GM12874 (cell line): Measurements from ENCODE around the gene BLOC1S1.

Source experiments
- TF ChIP-seq, protein P1 (sequence below): IDR thresholded peaks from 2 replicates; pipeline ENCODE4 v1.5.1; 2011; ENCODE audit warnings: low read depth, mild to moderate bottlenecking, control low read depth, low read length, moderate library complexity; ENCODE audit not compliant: insufficient read depth

The BLOC1S1 gene

DNA sequence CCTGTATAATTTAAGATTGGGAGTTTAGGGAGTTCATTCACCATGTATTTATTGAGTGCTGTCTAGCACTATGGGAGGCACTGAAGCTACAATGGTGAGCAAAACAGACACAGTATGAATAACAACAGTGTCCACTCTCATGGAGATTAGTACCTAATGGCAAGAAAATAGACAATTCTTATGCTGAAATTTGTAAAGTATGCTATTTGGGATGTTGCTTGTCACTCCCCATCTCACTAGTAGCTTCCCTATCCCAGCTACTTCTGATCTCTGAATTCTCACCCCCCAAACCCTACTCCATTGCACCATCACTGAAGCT lies 31.0 kb downstream of the BLOC1S1 start:
- TF ChIP-seq, protein P1, sequence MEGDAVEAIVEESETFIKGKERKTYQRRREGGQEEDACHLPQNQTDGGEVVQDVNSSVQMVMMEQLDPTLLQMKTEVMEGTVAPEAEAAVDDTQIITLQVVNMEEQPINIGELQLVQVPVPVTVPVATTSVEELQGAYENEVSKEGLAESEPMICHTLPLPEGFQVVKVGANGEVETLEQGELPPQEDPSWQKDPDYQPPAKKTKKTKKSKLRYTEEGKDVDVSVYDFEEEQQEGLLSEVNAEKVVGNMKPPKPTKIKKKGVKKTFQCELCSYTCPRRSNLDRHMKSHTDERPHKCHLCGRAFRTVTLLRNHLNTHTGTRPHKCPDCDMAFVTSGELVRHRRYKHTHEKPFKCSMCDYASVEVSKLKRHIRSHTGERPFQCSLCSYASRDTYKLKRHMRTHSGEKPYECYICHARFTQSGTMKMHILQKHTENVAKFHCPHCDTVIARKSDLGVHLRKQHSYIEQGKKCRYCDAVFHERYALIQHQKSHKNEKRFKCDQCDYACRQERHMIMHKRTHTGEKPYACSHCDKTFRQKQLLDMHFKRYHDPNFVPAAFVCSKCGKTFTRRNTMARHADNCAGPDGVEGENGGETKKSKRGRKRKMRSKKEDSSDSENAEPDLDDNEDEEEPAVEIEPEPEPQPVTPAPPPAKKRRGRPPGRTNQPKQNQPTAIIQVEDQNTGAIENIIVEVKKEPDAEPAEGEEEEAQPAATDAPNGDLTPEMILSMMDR, result no peak

DNA sequence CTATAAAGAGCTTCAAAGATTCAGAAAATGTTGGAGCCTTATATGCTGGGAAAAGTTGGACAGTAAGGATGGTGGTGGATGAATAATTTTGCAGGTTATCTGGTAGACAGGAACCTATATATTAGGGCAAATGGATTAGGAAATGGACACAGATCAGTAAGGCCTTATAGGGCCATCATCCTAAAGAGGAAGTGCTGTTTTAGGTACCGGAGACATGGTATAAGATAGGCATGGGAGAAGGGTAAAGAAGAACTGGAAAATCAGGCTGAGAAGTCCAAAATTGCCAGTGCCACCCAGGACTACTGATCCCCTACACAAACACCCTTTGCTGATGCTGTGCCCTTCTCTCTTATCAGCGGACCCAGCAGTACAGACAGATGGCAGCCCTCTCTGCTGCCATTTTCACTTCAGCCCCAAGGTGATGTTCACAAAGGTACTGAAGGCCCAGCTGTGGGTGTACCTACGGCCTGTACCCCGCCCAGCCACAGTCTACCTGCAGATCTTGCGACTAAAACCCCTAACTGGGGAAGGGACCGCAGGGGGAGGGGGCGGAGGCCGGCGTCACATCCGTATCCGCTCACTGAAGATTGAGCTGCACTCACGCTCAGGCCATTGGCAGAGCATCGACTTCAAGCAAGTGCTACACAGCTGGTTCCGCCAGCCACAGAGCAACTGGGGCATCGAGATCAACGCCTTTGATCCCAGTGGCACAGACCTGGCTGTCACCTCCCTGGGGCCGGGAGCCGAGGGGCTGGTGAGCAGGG lies 32.6 kb downstream of the BLOC1S1 start:
- TF ChIP-seq, protein P1, result no peak

DNA sequence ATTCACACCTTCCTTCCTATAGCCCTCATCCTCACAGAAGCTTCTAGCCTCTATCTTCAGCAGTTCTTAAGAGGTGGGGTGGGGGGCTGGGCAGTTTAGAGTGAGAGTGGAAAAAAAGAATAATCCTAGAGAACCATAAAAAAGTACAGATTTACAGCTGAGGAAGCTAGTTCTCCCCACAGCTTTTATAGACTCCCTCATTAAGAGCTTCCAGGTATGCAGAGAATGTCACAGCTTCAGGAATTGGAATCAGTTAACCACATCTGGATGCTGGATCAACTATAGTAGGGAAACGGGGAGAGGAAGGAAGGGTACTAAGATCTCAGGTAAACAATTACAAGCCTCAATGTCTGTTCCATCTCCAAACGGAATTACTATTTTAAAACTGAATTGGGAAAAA lies 39.4 kb downstream of the BLOC1S1 start:
- TF ChIP-seq, protein P1, result no peak

DNA sequence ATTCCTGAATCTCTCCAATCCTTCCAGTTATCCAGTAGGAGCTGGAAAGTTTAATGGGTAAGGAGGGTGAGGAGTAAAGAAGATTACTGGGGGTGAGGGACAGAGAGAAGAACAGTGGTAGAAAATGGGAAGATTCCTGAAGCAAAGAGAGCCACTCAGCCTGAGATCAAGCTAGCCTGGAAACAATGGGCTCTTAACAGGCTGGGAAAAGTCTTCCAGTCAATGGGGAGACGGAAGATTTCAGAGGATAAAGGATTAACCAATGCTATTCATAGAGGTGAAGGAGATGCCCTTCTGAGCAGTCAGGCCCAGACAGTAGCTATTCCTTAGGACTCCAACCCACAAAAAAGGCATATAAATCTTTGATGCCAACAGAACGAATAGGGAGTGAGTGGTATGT lies 41.9 kb downstream of the BLOC1S1 start:
- TF ChIP-seq, protein P1, result no peak

DNA sequence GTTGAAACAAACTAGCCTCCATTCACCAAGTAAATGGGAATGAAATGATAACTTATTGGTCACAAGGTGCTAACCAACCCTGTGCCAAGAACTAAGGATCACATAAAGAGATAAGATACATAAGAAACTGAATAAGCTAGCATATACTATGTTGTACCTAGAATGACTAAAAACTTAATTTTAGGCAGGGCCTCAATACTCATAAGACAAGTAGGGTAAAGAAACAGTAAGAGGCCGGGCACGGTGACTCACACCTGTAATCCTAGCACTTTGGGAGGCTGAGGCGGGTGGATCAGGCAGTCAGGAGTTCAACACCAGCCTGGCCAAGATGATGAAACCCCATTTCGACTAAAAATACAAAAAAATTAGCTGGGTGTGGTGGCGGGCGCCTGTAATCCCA lies 44.8 kb downstream of the BLOC1S1 start:
- TF ChIP-seq, protein P1, result no peak

DNA sequence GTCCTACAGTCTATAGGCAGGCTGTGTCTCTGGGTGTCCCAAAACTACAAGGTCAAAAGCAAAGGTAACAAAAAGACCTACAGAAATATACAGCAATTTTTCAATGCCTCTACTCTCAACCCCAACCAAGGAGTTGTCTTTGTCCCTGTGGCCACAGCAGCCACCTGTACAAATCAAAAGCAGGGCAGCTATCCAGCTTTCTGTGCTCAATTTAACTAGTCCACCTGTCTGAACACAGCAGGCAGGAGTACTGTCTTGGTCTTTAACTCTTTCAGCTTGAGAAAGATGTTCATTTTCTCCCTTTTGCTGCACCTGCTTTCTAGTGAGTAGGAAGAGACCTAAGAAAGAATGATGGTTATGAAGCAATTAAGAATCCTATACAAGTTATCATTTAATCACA lies 46.8 kb downstream of the BLOC1S1 start:
- TF ChIP-seq, protein P1, result no peak

DNA sequence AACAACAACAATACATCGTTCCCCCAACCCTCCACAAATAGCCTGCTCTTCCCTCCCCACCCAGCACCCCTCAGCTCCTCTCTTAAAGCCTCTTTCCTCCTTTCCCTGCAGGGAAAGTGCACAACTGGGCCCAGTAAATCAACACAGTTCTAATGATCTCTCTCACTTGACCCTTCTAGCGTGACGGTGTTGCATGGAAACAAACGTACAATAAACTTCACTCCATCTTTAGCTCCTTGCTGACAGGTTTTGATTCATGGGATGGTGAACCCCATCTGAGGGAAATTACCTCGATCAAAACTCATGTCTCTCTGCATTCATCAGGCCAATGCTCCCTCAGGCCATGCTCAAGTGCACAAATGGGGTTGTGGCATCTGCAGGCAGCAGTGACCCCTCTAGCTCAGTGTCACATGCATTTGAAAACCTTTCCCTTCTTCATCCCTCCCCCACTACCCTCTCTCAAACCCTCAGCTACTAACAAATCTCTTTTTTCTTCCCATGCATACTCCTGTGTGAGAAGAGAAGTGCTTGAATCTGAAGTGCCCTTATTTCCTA lies 50.0 kb downstream of the BLOC1S1 start:
- TF ChIP-seq, protein P1, result no peak
